ENCODE results near the gene DNAJB8.

Gene DNAJB8

GRCh38 chr3:128445357-128445756 lies 21.3 kb downstream of the DNAJB8 start:
- no peak for DNase-seq (ENCODE audit: low read depth in 2 of 2)

GRCh38 chr3:128443771-128444170 lies 22.9 kb downstream of the DNAJB8 start:
- no peak for DNase-seq (ENCODE audit: low read depth in 2 of 2)

- DNase-seq (ENCODE audit: low read depth in 2 of 2) = no peak
Measured at GRCh38 chr3:128442949-128443348, 23.7 kb downstream of the DNAJB8 start.

GRCh38 chr3:128442070-128442469 lies 24.6 kb downstream of the DNAJB8 start:
- DNase-seq (ENCODE audit: low read depth in 2 of 2) = no peak

- no peak for DNase-seq (ENCODE audit: low read depth in 2 of 2)
Measured at GRCh38 chr3:128439226-128439625, 27.5 kb downstream of the DNAJB8 start.

GRCh38 chr3:128438488-128439072 lies 28.1 kb downstream of the DNAJB8 start:
- no peak for DNase-seq (ENCODE audit: low read depth in 2 of 2)

- no peak for DNase-seq (ENCODE audit: low read depth in 2 of 2)
Measured at GRCh38 chr3:128436214-128436613, 30.5 kb downstream of the DNAJB8 start.

GRCh38 chr3:128435561-128435960 lies 31.1 kb downstream of the DNAJB8 start:
- no peak for DNase-seq (ENCODE audit: low read depth in 2 of 2)

- DNase-seq (ENCODE audit: low read depth in 2 of 2) = no peak
Measured at GRCh38 chr3:128435058-128435457, 31.6 kb downstream of the DNAJB8 start.

GRCh38 chr3:128434524-128434923 lies 32.2 kb downstream of the DNAJB8 start:
- no peak for DNase-seq (ENCODE audit: low read depth in 2 of 2)

- DNase-seq (ENCODE audit: low read depth in 2 of 2) = no peak
Measured at GRCh38 chr3:128433837-128434165, 32.9 kb downstream of the DNAJB8 start.

- DNase-seq (ENCODE audit: low read depth in 2 of 2) = no peak
Measured at GRCh38 chr3:128432971-128433836, 33.5 kb downstream of the DNAJB8 start.

- DNase-seq (ENCODE audit: low read depth in 2 of 2) = no peak
Measured at GRCh38 chr3:128432301-128432970, 34.3 kb downstream of the DNAJB8 start.

GRCh38 chr3:128431803-128432300 lies 34.8 kb downstream of the DNAJB8 start:
- no peak for DNase-seq (ENCODE audit: low read depth in 2 of 2)

GRCh38 chr3:128430731-128431130 lies 36.0 kb downstream of the DNAJB8 start:
- no peak for DNase-seq (ENCODE audit: low read depth in 2 of 2)

- no peak for DNase-seq (ENCODE audit: low read depth in 2 of 2)
Measured at GRCh38 chr3:128430301-128430700, 36.4 kb downstream of the DNAJB8 start.

- no peak for DNase-seq (ENCODE audit: low read depth in 2 of 2)
Measured at GRCh38 chr3:128429751-128430150, 36.9 kb downstream of the DNAJB8 start.

GRCh38 chr3:128429275-128429674 lies 37.4 kb downstream of the DNAJB8 start:
- DNase-seq (ENCODE audit: low read depth in 2 of 2) = no peak

- DNase-seq (ENCODE audit: low read depth in 2 of 2) = no peak
Measured at GRCh38 chr3:128427872-128428822, 38.5 kb downstream of the DNAJB8 start.

GRCh38 chr3:128427175-128427857 lies 39.4 kb downstream of the DNAJB8 start:
- no peak for DNase-seq (ENCODE audit: low read depth in 2 of 2)

Data from stimulated activated CD4-positive, alpha-beta T cell treated with anti-CD3 and anti-CD28 coated beads, Interleukin-12 subunit alpha, Interleukin-12 subunit beta, amount 100 ng/mL, for 24 hours (primary cell).